ENCODE data around the gene NECAP2. TPM values are rescaled to one million over a fixed set of nuclear protein-coding genes. Genes with fewer than 3 reads are reported as not detected.

The NECAP2 gene
- total RNA-seq, 2 experiments from 2014 or later: 51.8 to 59.0 TPM

- Histone ChIP-seq H3K27ac (ENCODE audit: low read depth, low read length, poor library complexity, severe bottlenecking) (no peak overlapping the region), H3K4me3 (ENCODE audit: low read depth, low read length, poor library complexity, severe bottlenecking) (no peak overlapping the region), H3K9me3 (ENCODE audit: low read length) (no peaks in the 10 kb centered on the region), H3K4me2 (ENCODE audit: low read length) (no peak overlapping the region), H4K20me1 (ENCODE audit: insufficient read depth, low read length) (no peaks in the 10 kb centered on the region), H3K36me3 (ENCODE audit: insufficient read depth, low read length) (peaks cover 63% of the 10 kb centered on the region), H2AFZ (ENCODE audit: low read length) (no peak overlapping the region), H3K4me1 (ENCODE audit: insufficient read depth, low read length, poor library complexity, severe bottlenecking) (peaks cover 27% of the 10 kb centered on the region), H3K79me2 (ENCODE audit: insufficient read depth, low read depth, low read length) (peaks cover 22% of the 10 kb centered on the region), H3K9me2 (ENCODE audit: insufficient read depth, low read length) (no peaks in the 10 kb centered on the region)
- no peak for DNase-seq (ENCODE audit: low spot score)
- intact Hi-C loops (cut with micrococcal nuclease; ENCODE audit: unreplicated experiment): no loop called here
- TF ChIP-seq EZH2phosphoT487 (IDR thresholded peaks at IDR 0.05; ENCODE audit: borderline replicate concordance, low read depth, low read length) (no peak), CTCF (conservative IDR thresholded peaks at IDR 0.05; ENCODE audit: low read length) (no peak)
- POLR2A ChIA-PET: interaction anchor here (0.9 kb wide), 1 partner anchor 24 kb away, joined by 4 read pairs; no protein-coding TSS in a partner anchor
- no TSS peak for BruUV-seq (replicated peaks)
- CTCF ChIA-PET (ENCODE audit: unreplicated experiment): no interaction called here
Measured at GRCh38 chr1:16445052-16445451, 4.5 kb downstream of the NECAP2 start.

GRCh38 chr1:16446116-16446515 lies 5.6 kb downstream of the NECAP2 start:
- intact Hi-C loops (cut with micrococcal nuclease; ENCODE audit: unreplicated experiment): no loop called here
- no peaks in the 10 kb centered on the region for H4K20me1 ChIP-seq (ENCODE audit: insufficient read depth, low read length)
- H3K4me3 ChIP-seq (ENCODE audit: low read depth, low read length, poor library complexity, severe bottlenecking): no peak overlapping the region
- no TSS peak for BruUV-seq (replicated peaks)
- no peak overlapping the region for H3K4me2 ChIP-seq (ENCODE audit: low read length)
- H3K9me2 ChIP-seq (ENCODE audit: insufficient read depth, low read length): no peaks in the 10 kb centered on the region
- no peak for DNase-seq (ENCODE audit: low spot score)
- peaks cover 32% of the 10 kb centered on the region for H3K4me1 ChIP-seq (ENCODE audit: insufficient read depth, low read length, poor library complexity, severe bottlenecking)
- H2AFZ ChIP-seq (ENCODE audit: low read length): no peak overlapping the region
- no peak for TF ChIP-seq EZH2phosphoT487 (IDR thresholded peaks at IDR 0.05; ENCODE audit: borderline replicate concordance, low read depth, low read length)
- peaks cover 18% of the 10 kb centered on the region for H3K79me2 ChIP-seq (ENCODE audit: insufficient read depth, low read depth, low read length)
- ChIA-PET CTCF (ENCODE audit: unreplicated experiment) (no interaction called here), POLR2A (no interaction called here)
- H3K9me3 ChIP-seq (ENCODE audit: low read length): no peaks in the 10 kb centered on the region
- no peak overlapping the region for H3K27ac ChIP-seq (ENCODE audit: low read depth, low read length, poor library complexity, severe bottlenecking)
- H3K36me3 ChIP-seq (ENCODE audit: insufficient read depth, low read length): peaks cover 74% of the 10 kb centered on the region

- BruUV-seq (replicated peaks): no TSS peak
- no peak for TF ChIP-seq EZH2phosphoT487 (IDR thresholded peaks at IDR 0.05; ENCODE audit: borderline replicate concordance, low read depth, low read length)
- no peak for TF ChIP-seq CTCF (conservative IDR thresholded peaks at IDR 0.05; ENCODE audit: low read length)
- Histone ChIP-seq H3K79me2 (ENCODE audit: insufficient read depth, low read depth, low read length) (peaks cover 3% of the 10 kb centered on the region; the same call in 1 of the 2 replicates), H3K4me1 (ENCODE audit: insufficient read depth, low read length, poor library complexity, severe bottlenecking) (peaks cover 30% of the 10 kb centered on the region), H3K27ac (ENCODE audit: low read depth, low read length, poor library complexity, severe bottlenecking) (no peak overlapping the region), H3K9me3 (ENCODE audit: low read length) (no peaks in the 10 kb centered on the region), H3K36me3 (ENCODE audit: insufficient read depth, low read length) (peaks cover 89% of the 10 kb centered on the region), H3K4me3 (ENCODE audit: low read depth, low read length, poor library complexity, severe bottlenecking) (no peak overlapping the region), H3K4me2 (ENCODE audit: low read length) (no peak overlapping the region), H3K9me2 (ENCODE audit: insufficient read depth, low read length) (no peaks in the 10 kb centered on the region), H2AFZ (ENCODE audit: low read length) (no peak overlapping the region), H4K20me1 (ENCODE audit: insufficient read depth, low read length) (no peaks in the 10 kb centered on the region)
- intact Hi-C loops (cut with micrococcal nuclease; ENCODE audit: unreplicated experiment): no loop called here
- CTCF ChIA-PET (ENCODE audit: unreplicated experiment): no interaction called here
- POLR2A ChIA-PET: no interaction called here
- DNase-seq (ENCODE audit: low spot score): no peak
Measured at GRCh38 chr1:16447641-16448040, 7.1 kb downstream of the NECAP2 start.

Measured in OCI-LY7 (cell line).